HEK293T (cell line): ENCODE data around the gene ANXA2.

Experiments
- ARNT ChIP-seq: fragments of 450-650 bp; IDR thresholded peaks from 2 replicates; pipeline ENCODE4 v1.6.1; 2017; ENCODE audit warnings: mild to moderate bottlenecking
- HDGF ChIP-seq: fragments of 450-650 bp; IDR thresholded peaks from 2 replicates; pipeline ENCODE4 v1.6.1; 2017; ENCODE audit warnings: antibody characterized with exemption, borderline replicate concordance
- LEF1 ChIP-seq: fragments of 450-650 bp; IDR thresholded peaks from 2 replicates; pipeline ENCODE4 v1.6.1; 2017; ENCODE audit warnings: mild to moderate bottlenecking, borderline replicate concordance
- NFRKB ChIP-seq: fragments of 450-650 bp; IDR thresholded peaks from 2 replicates; pipeline ENCODE4 v1.6.1; 2016; ENCODE audit warnings: mild to moderate bottlenecking, moderate library complexity

GRCh38 chr15:60369696-60370095 is 28.1 kb downstream of the ANXA2 start:
- TF ChIP-seq NFRKB: no peak
- no peak for TF ChIP-seq ARNT
- TF ChIP-seq HDGF: no peak
- TF ChIP-seq LEF1: no peak
